Esophagus muscularis mucosa (tissue), 4 donors: ENCODE measurements around the gene PLEKHA8. TPM values are rescaled to one million over a fixed set of nuclear protein-coding genes. Genes with fewer than 3 reads are reported as not detected.

ENCODE experiments used
- DNase-seq: peaks from one replicate; pipeline ENCODE4 v3.0.0-alpha.2; 2017; ENCODE audit errors: extremely low spot score
- H3K27ac ChIP-seq, 4 donors: fragments of 200-600 bp; sonication (generic); replicated peaks in 1 of 4; 1 replicate in 3 of 4; 2 replicates in 1 of 4; pipeline ENCODE4 v1.5.1; 2016 to 2019; ENCODE audit warnings: mild to moderate bottlenecking in 1 of 4
- H3K27me3 ChIP-seq, 4 donors: fragments of 200-600 bp; sonication (generic); one replicate each; pipeline versions ENCODE4 v1.5.1 to v1.6.0; 2016 to 2019
- H3K36me3 ChIP-seq, 4 donors: fragments of 200-600 bp; sonication (generic); one replicate each; pipeline ENCODE4 v1.5.1; 2016 to 2019
- H3K4me1 ChIP-seq, 4 donors: fragments of 200-600 bp; sonication (generic); one replicate each; pipeline ENCODE4 v1.5.1; 2016 to 2019
- H3K4me3 ChIP-seq, 4 donors: fragments of 200-600 bp; sonication (generic); 1 replicate in 2 of 4; 2 replicates in 2 of 4; pipeline ENCODE4 v1.5.1; 2016 to 2019; ENCODE audit warnings: mild to moderate bottlenecking in 4 of 4, moderate library complexity in 1 of 4
- H3K9me3 ChIP-seq, 4 donors: fragments of 200-600 bp; sonication (generic); 1 replicate in 3 of 4; 2 replicates in 1 of 4; pipeline ENCODE4 v1.5.1; 2016 to 2019
- CTCF ChIP-seq, 3 experiments: fragments of 200-600 bp in 2 of 3; fragments of 450-650 bp in 1 of 3; sonication (generic) in 2 of 3; IDR thresholded peaks; one replicate each; pipeline ENCODE4 v1.5.1; 2017 to 2019; ENCODE audit warnings: antibody characterized with exemption in 3 of 3, mild to moderate bottlenecking in 2 of 3, moderate library complexity in 1 of 3
- EP300 ChIP-seq: sonication (generic); formaldehyde crosslinking; IDR thresholded peaks from one replicate; pipeline ENCODE4 v1.6.1; 2017; ENCODE audit warnings: antibody characterized with exemption
- POLR2A ChIP-seq: fragments of 450-650 bp; IDR thresholded peaks from one replicate; pipeline ENCODE4 v1.6.1; 2017; ENCODE audit warnings: antibody characterized with exemption, moderate library complexity, mild to moderate bottlenecking, low read depth
- POLR2AphosphoS5 ChIP-seq, 2 donors: sonication (generic); formaldehyde crosslinking; IDR thresholded peaks; one replicate each; pipeline ENCODE4 v1.6.1; 2017; ENCODE audit warnings: antibody characterized with exemption in 2 of 2
- WGBS: methylation state at CpG from one replicate; pipeline ENCODE4 v1.1.5; 2018; 5-methylcytosine and 5-hydroxymethylcytosine counted together
- intact Hi-C: fragments of 100-400 bp; cut with DNase I; formaldehyde crosslinking; loops from one replicate; pipeline ENCODE4 v1.15.1; 2023
- total RNA-seq, 4 donors: library from RNA; depleted of rRNA; stranded (reverse); fragments of >200 nt; gene quantifications; one replicate each; pipeline versions ENCODE4 v1.1.0 to v1.2.1, GENCODE V29; 2016

PLEKHA8 gene
- total RNA-seq, 4 donors from 2014 or later = 6.6 to 11.9 (median 10.2) TPM

- peak; percentile 84 for DNase-seq
- Histone ChIP-seq H3K27me3 (no peaks in the 10 kb centered on the region), H3K4me1 (peaks cover 24 to 68% (median 64%) of the 10 kb centered on the region in 4 donors), H3K9me3 (no peaks in the 10 kb centered on the region), H3K4me3 (peak overlapping the region; percentile 95 to 99 (median 96)), H3K36me3 (no peaks in the 10 kb centered on the region), H3K27ac (peak overlapping the region; percentile 96 to 98 (median 98))
- intact Hi-C loops = loop anchor here (5.0 kb wide), 1 partner anchor 110 kb away; the partner anchor contains the start of genes FKBP14 and PLEKHA8
- WGBS = 89% methylated on average over 7 of the region's 7 CpGs
- no peak for TF ChIP-seq CTCF (IDR thresholded peaks at IDR 0.05)
- no peak for TF ChIP-seq EP300
- no peak for TF ChIP-seq POLR2AphosphoS5 (IDR thresholded peaks at IDR 0.05)
- TF ChIP-seq POLR2A = no peak
Measured at GRCh38 chr7:30136743-30137485, 108.7 kb downstream of the PLEKHA8 start.

- H3K36me3 ChIP-seq = no peaks in the 10 kb centered on the region
- intact Hi-C loops = loop anchor here (5.0 kb wide), 1 partner anchor 113 kb away; the partner anchor contains the start of genes FKBP14 and PLEKHA8
- H3K4me1 ChIP-seq = peaks cover 41 to 90% (median 87%) of the 10 kb centered on the region in 4 donors
- 63% methylated on average over 4 of the region's 4 CpGs for WGBS
- no peaks in the 10 kb centered on the region for H3K9me3 ChIP-seq
- peak overlapping the region; percentile 53 to 88 (median 72) for H3K27ac ChIP-seq
- TF ChIP-seq POLR2AphosphoS5 (IDR thresholded peaks at IDR 0.05) (no peak), EP300 (no peak), CTCF (IDR thresholded peaks at IDR 0.05) (no peak), POLR2A (no peak)
- H3K4me3 ChIP-seq = no peak overlapping the region
- DNase-seq = peak; percentile 82
- H3K27me3 ChIP-seq = no peaks in the 10 kb centered on the region
Measured at GRCh38 chr7:30139836-30140384, 111.7 kb downstream of the PLEKHA8 start.

GRCh38 chr7:30140456-30140855 is 112.2 kb downstream of the PLEKHA8 start:
- 96% methylated on average over 3 of the region's 3 CpGs for WGBS
- no peak overlapping the region for H3K4me3 ChIP-seq
- intact Hi-C loops = no loop called here
- H3K27ac ChIP-seq = peak overlapping the region; percentile 78 to 88 (median 82)
- no peak for TF ChIP-seq CTCF (IDR thresholded peaks at IDR 0.05)
- no peak for TF ChIP-seq POLR2A
- no peak for TF ChIP-seq EP300
- no peak for TF ChIP-seq POLR2AphosphoS5 (IDR thresholded peaks at IDR 0.05)
- H3K36me3 ChIP-seq = no peaks in the 10 kb centered on the region
- DNase-seq = peak; percentile 45
- H3K27me3 ChIP-seq = no peaks in the 10 kb centered on the region
- H3K4me1 ChIP-seq = peaks cover 41 to 96% (median 93%) of the 10 kb centered on the region in 4 donors
- H3K9me3 ChIP-seq = no peaks in the 10 kb centered on the region

- Histone ChIP-seq H3K4me3 (peak overlapping the region in 3 of 4 donors; percentile 13 to 30 (median 14)), H3K27me3 (no peaks in the 10 kb centered on the region), H3K4me1 (peaks cover 52 to 100% (median 97%) of the 10 kb centered on the region in 4 donors), H3K36me3 (no peaks in the 10 kb centered on the region), H3K9me3 (no peaks in the 10 kb centered on the region), H3K27ac (peak overlapping the region; percentile 78 to 88 (median 82))
- no peak for DNase-seq
- TF ChIP-seq EP300 (no peak), CTCF (IDR thresholded peaks at IDR 0.05) (no peak), POLR2AphosphoS5 (IDR thresholded peaks at IDR 0.05) (peak; percentile 68 to 80), POLR2A (no peak)
- 46% methylated on average over 9 of the region's 9 CpGs for WGBS
- intact Hi-C loops = no loop called here
Measured at GRCh38 chr7:30142710-30143109, 114.5 kb downstream of the PLEKHA8 start.
